GM18519 (cell line): ENCODE data around the gene STOM.

Experiments used
- ATAC-seq: cut with Tn5 transposase; IDR thresholded peaks from one replicate; pipeline ENCODE4 v1.9.1; 2021; ENCODE audit warnings: mild to moderate bottlenecking, moderate library complexity; ENCODE audit not compliant: unreplicated experiment, low FRiP score

Gene STOM

DNA sequence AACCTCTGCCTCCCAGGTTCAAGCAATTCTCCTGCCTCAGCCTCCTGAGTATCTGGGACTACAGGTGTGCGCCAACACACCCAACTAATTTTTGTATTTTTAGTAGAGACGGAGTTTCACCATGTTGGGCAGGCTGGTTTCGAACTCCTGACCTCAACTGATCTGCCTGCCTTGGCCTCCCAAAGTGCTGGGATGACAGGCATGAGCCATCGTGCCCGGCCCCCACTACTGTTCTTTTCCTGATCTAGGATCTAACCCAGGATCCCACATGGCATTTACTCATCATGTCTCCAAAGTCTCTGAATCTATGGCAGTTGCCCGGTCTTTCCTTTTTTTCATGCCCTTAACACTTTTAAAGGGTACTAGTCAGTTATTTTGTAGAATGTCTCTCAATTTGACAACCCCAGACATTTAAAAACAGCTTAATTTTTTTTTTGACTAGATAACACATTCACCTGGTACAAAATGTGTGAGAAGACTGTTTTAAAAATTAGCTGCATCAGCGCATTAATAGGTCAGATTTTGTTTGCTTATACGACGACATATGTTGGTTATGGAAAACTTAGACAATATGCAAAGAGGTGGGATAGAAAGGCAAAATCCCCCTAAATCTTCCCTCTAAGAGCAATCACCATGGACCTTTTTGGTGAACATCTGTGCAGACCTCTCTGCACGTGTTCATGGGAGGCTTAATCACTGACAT lies 46.5 kb downstream of the STOM start:
- ATAC-seq = no peak

GRCh38 chr9:121322737-121323448 lies 47.2 kb downstream of the STOM start:
- ATAC-seq = no peak

DNA sequence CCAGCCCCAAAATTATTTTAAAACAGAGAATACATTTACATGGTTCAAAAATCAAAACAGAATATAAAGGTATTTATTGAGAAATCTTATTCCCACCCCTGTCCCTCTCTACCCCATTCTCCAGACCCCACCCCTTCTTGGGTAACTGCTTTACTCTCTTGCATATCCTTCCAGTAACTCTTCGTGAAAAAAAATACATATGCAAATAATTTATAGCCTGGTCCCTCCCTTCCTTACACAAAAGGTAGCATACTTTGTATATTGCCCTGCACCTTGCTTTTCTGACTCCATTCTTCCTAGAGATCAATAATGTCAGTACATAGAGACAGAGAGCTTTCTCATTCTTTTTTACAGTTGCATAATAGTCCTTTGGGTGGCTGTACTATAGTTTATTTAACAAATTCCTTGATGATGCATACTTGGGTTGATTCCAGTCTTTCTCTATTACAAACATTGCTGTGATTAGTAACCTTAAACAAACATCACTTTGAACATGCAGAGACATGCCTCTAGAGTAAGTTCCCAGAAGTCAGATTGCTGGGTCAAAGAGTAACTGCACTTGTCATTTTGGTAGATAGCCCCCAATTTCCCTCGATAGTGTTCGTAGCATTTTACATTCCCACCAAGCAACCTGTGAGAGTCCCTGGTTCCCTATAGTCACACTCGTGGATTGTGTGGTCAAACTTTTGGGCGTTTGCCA lies 47.9 kb downstream of the STOM start:
- no peak for ATAC-seq

GRCh38 chr9:121321016-121321503 lies 49.0 kb downstream of the STOM start:
- ATAC-seq = no peak

GRCh38 chr9:121319383-121319780 lies 50.7 kb downstream of the STOM start:
- ATAC-seq = no peak

GRCh38 chr9:121318631-121319382 lies 51.2 kb downstream of the STOM start:
- ATAC-seq = no peak

GRCh38 chr9:121317737-121318630 lies 52.1 kb downstream of the STOM start:
- ATAC-seq = no peak

DNA sequence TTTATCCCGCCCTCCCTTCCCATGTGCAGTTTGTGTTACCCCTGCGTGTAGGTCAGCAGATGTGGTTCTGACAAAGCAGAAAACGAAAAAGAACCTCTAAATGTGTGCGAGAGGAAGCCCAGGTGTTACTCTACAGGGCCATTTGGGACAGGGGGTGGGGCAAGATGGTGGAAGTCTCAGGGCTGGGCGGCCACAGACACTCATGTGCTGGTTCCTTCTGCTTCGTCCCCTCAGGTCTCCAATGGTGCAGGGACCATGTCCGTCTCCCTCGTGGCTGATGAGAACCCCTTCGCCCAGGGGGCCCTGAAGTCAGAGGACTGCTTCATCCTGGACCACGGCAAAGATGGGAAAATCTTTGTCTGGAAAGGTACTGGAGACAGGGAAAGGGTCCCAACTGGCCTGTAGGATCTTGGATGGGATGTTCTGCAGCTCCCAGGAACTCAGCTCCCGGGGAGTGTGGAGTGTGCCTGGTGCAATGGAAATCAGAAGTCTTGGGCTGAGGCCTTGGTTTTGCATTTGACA lies 53.1 kb downstream of the STOM start:
- ATAC-seq = no peak

DNA sequence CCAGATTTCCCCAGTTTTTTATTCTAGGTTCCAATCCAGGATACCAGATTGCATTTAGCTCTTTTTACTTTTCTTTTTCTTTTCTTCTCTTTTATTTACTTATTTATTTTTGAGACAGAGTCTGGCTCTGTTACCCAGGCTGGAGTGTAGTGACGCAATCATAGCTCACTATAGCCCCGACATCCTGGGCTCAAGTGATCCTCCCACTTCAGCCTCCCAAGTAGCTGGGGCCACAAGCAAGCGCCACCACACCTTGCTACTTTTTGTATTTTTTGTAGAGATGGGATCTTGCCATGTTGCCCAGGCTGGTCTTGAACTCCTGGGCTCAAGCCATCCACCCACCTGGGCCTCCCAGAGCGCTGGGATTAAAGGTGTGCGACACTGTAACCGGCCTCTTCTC lies 53.7 kb downstream of the STOM start:
- no peak for ATAC-seq

DNA sequence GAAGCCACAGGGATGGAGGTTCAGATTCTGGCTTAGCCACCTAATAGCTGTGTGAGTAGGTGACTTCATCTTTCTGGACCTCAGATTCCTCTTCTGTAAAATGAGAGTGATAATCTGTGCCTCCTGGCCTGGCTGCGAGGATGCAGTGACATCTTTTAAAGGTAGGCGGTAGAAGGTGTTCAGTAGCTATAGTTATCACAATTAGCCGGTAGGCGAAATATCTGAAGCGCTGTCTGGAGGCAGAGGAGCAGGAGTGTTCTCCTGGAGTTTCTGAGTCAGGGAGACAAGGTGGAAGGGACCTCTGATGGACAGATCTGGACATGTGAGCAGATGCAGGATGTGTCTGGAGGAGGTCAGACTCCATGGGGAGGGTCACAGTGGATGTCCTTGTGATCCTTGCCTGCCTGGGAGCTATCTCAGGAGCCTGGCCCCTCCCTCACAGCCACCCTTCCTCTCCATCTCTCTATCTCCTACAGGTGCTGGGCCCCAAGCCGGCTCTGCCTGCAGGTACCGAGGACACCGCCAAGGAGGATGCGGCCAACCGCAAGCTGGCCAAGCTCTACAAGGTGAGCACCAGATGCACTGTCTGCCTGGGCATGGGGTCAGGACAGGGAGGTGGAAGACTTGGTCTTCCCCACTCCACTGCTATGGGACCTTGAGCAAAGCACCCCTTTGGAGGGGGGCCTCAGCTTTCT lies 56.4 kb downstream of the STOM start:
- no peak for ATAC-seq

GRCh38 chr9:121312169-121312568 lies 57.9 kb downstream of the STOM start:
- ATAC-seq = no peak

- ATAC-seq = no peak
These were observed 59.5 kb downstream of the STOM start for GRCh38 chr9:121310571-121310970.

- no peak for ATAC-seq
These were observed 60.1 kb downstream of the STOM start for GRCh38 chr9:121309833-121310425.

DNA sequence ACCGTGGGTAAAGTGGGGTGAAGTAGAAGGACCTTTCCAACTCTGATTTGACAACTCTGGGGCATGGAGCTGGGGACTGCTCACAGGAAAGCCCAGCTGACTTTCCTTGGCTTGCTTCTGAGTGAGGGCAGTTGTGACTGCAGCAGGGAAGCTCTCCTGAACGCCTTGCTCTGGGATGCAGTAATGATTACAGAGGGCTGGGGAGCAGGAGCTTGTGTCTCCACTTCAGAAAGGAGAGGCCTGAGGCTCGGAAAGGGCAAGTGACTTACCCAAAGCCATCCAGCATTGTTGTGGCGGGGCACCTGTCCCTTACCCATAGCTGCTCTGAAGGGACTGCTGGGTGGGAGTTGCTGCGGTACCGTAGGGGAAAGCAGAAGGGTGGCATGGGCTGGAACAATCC lies 60.9 kb downstream of the STOM start:
- ATAC-seq = no peak

DNA sequence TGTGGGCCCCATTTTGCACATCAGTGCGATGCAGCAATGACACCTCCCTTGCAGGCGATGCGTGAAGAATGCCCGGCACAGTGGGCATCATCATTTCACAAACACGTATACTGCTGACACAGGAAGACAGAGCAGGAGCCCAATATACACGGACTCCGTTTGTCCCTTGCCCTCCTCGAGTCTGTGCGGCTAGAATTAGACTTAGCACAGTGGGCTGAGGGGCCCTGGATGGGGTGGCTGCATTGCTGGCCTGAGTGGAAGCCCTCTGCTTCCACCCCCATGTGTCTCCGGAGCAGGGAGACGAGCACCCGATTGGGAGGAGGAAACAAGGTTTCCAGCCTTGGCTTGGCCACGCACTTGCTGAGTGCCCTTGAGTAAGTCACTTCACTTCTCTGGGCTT lies 61.3 kb downstream of the STOM start:
- no peak for ATAC-seq

GRCh38 chr9:121307976-121308375 lies 62.1 kb downstream of the STOM start:
- no peak for ATAC-seq

GRCh38 chr9:121305269-121305994 lies 64.6 kb downstream of the STOM start:
- no peak for ATAC-seq

- ATAC-seq = no peak
These were observed 65.3 kb downstream of the STOM start for GRCh38 chr9:121304707-121305106.
